Glomerular endothelial cell (primary cell): Measurements from ENCODE around the gene ZNF319. TPM values are rescaled to one million over a fixed set of nuclear protein-coding genes. Genes with fewer than 3 reads are reported as not detected.

ENCODE experiments used
- DNase-seq: peaks from one replicate; pipeline ENCODE4 v3.0.0-alpha.2; 2011; ENCODE audit warnings: low read depth, low spot score; ENCODE audit errors: extremely low read depth
- total RNA-seq: library from RNA; depleted of rRNA; stranded (reverse); fragments of >200 nt; gene quantifications from 2 replicates; pipeline ENCODE4 v1.2.3, GENCODE V29; 2015

ZNF319 gene
- total RNA-seq, 1 donor from 2014 or later = 10.8 TPM

GRCh38 chr16:57957673-57958392 is 42.6 kb downstream of the ZNF319 start:
- DNase-seq = no peak

- DNase-seq = no peak
Measured at GRCh38 chr16:57956924-57957672, 43.4 kb downstream of the ZNF319 start.

- DNase-seq = no peak
Measured at GRCh38 chr16:57956270-57956808, 44.1 kb downstream of the ZNF319 start.

- DNase-seq = no peak
Measured at GRCh38 chr16:57955572-57956188, 44.8 kb downstream of the ZNF319 start.

- no peak for DNase-seq
Measured at GRCh38 chr16:57953857-57954256, 46.6 kb downstream of the ZNF319 start.

GRCh38 chr16:57952909-57953308 is 47.6 kb downstream of the ZNF319 start:
- DNase-seq = no peak

- no peak for DNase-seq
Measured at GRCh38 chr16:57951204-57951960, 49.1 kb downstream of the ZNF319 start.

- no peak for DNase-seq
Measured at GRCh38 chr16:57950382-57950781, 50.1 kb downstream of the ZNF319 start.

- no peak for DNase-seq
Measured at GRCh38 chr16:57949595-57950238, 50.8 kb downstream of the ZNF319 start.

- DNase-seq = no peak
Measured at GRCh38 chr16:57949013-57949412, 51.5 kb downstream of the ZNF319 start.

- no peak for DNase-seq
Measured at GRCh38 chr16:57948027-57948426, 52.4 kb downstream of the ZNF319 start.

GRCh38 chr16:57947261-57947660 is 53.2 kb downstream of the ZNF319 start:
- no peak for DNase-seq

GRCh38 chr16:57946181-57946801 is 54.2 kb downstream of the ZNF319 start:
- DNase-seq = no peak

GRCh38 chr16:57945740-57946138 is 54.7 kb downstream of the ZNF319 start:
- DNase-seq = no peak

GRCh38 chr16:57944970-57945739 is 55.3 kb downstream of the ZNF319 start:
- no peak for DNase-seq
